ENCODE data around the gene XPNPEP3.
A peak's percentile ranks its signal among the peaks of the same experiment; 100 is the strongest.
"Not testable (repeated sequence)": the region's sequence is repeated elsewhere in the genome, so short reads cannot be mapped to it uniquely, and the experiment has no call there.

The XPNPEP3 gene

GRCh38 chr22:40898850-40899357, 42.0 kb downstream of the XPNPEP3 start:
- in situ Hi-C loops (cut with HindIII; ENCODE audit: low sequenced_read_pairs): no loop called here
- H3K4me3 ChIP-seq (ENCODE audit: low read depth, low read length): no peak overlapping the region
- TF ChIP-seq CTCF (IDR thresholded peaks at IDR 0.05; ENCODE audit: low read depth, low read length, missing control alignments): peak; percentile 59
- peak; percentile 36 for DNase-seq (ENCODE audit: low read depth)

- DNase-seq (ENCODE audit: low read depth): no peak
- H3K4me3 ChIP-seq (ENCODE audit: low read depth, low read length): no peak overlapping the region
- no peak for TF ChIP-seq CTCF (IDR thresholded peaks at IDR 0.05; ENCODE audit: low read depth, low read length, missing control alignments)
- in situ Hi-C loops (cut with HindIII; ENCODE audit: low sequenced_read_pairs): loop anchor here (25.0 kb wide), 1 partner anchor 258 kb away; no protein-coding TSS in a partner anchor
Measured at GRCh38 chr22:40904101-40904500, 47.2 kb downstream of the XPNPEP3 start.

GRCh38 chr22:40908895-40909294, 51.9 kb downstream of the XPNPEP3 start:
- in situ Hi-C loops (cut with HindIII; ENCODE audit: low sequenced_read_pairs): loop anchor here (25.0 kb wide), 1 partner anchor 253 kb away; no protein-coding TSS in a partner anchor
- TF ChIP-seq CTCF (IDR thresholded peaks at IDR 0.05; ENCODE audit: low read depth, low read length, missing control alignments): no peak
- no peak for DNase-seq (ENCODE audit: low read depth)

GRCh38 chr22:40911772-40912171, 54.8 kb downstream of the XPNPEP3 start:
- DNase-seq (ENCODE audit: low read depth): no peak
- in situ Hi-C loops (cut with HindIII; ENCODE audit: low sequenced_read_pairs): loop anchor here (25.0 kb wide), 1 partner anchor 251 kb away; no protein-coding TSS in a partner anchor
- H3K4me3 ChIP-seq (ENCODE audit: low read depth, low read length): no peak overlapping the region
- TF ChIP-seq CTCF (IDR thresholded peaks at IDR 0.05; ENCODE audit: low read depth, low read length, missing control alignments): no peak

More at GRCh38 chr22:40908895-40909294, 51.9 kb downstream of the XPNPEP3 start:
- H3K4me3 ChIP-seq (ENCODE audit: low read depth, low read length): no peak overlapping the region

GRCh38 chr22:40912987-40913386, 56.0 kb downstream of the XPNPEP3 start:
- not testable (repeated sequence) for DNase-seq (ENCODE audit: low read depth); H3K4me3 ChIP-seq (ENCODE audit: low read depth, low read length)
- in situ Hi-C loops (cut with HindIII; ENCODE audit: low sequenced_read_pairs): loop anchor here (25.0 kb wide), 1 partner anchor 249 kb away; no protein-coding TSS in a partner anchor

GRCh38 chr22:40919446-40919845, 62.5 kb downstream of the XPNPEP3 start:
- in situ Hi-C loops (cut with HindIII; ENCODE audit: low sequenced_read_pairs): loop anchor here (25.0 kb wide), 1 partner anchor 243 kb away; no protein-coding TSS in a partner anchor
- no peak for TF ChIP-seq CTCF (IDR thresholded peaks at IDR 0.05; ENCODE audit: low read depth, low read length, missing control alignments)
- H3K4me3 ChIP-seq (ENCODE audit: low read depth, low read length): no peak overlapping the region
- no peak for DNase-seq (ENCODE audit: low read depth)

GRCh38 chr22:40920526-40920925, 63.6 kb downstream of the XPNPEP3 start:
- DNase-seq (ENCODE audit: low read depth): no peak
- TF ChIP-seq CTCF (IDR thresholded peaks at IDR 0.05; ENCODE audit: low read depth, low read length, missing control alignments): no peak
- in situ Hi-C loops (cut with HindIII; ENCODE audit: low sequenced_read_pairs): loop anchor here (25.0 kb wide), 1 partner anchor 242 kb away; no protein-coding TSS in a partner anchor
- H3K4me3 ChIP-seq (ENCODE audit: low read depth, low read length): no peak overlapping the region

Data from astrocyte of the cerebellum (primary cell).